Ovary (tissue), 3 donors: Measurements from ENCODE around the gene GRIN2A.

ENCODE experiments used
- CTCF ChIP-seq, 3 donors: fragments of 450-650 bp in 2 of 3; fragments of 200-600 bp in 1 of 3; IDR thresholded peaks; one replicate each; pipeline versions ENCODE4 v1.5.1 to v1.8.0; 2016 to 2022; ENCODE audit warnings: antibody characterized with exemption in 3 of 3, mild to moderate bottlenecking in 1 of 3
- POLR2A ChIP-seq: fragments of 450-650 bp; IDR thresholded peaks from one replicate; pipeline ENCODE4 v1.6.1; 2017; ENCODE audit warnings: antibody characterized with exemption, mild to moderate bottlenecking, moderate library complexity
- donor health status: DM: no; HTN: no; CAD: no.

- TF ChIP-seq CTCF (IDR thresholded peaks at IDR 0.05): no peak
- TF ChIP-seq POLR2A: no peak
Observed at GRCh38 chr16:10110552-10110951, 71.7 kb downstream of the GRIN2A start.
